ENCODE data around the gene CSNK1G3.

DNA sequence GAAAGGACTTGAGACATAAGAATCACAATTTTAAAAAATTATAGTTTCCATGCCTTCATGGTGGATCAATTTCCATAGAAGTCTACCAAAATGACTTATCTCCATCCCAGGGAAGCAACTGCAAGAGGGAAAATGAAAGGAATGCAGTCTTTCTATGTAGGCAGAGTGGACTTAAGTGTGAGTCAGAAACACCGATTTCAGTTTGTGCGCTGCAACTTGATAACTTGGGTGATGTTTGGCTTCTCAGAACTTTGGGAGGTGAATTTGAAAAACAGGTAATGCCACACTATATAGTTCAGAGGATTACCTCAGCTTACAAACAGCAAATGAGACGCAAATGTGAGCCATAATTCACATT lies 708 bp upstream of the CSNK1G3 start:
- TF ChIP-seq POLR2AphosphoS5 (IDR thresholded peaks at IDR 0.05; ENCODE audit: low read depth, low read length) = no peak
- TF ChIP-seq POLR2A (IDR thresholded peaks at IDR 0.05; ENCODE audit: low read depth, low read length) = no peak
- no peak for TF ChIP-seq TAF1 (IDR thresholded peaks at IDR 0.05; ENCODE audit: borderline replicate concordance, low read depth, low read length)
